NCI-H69 (cell line): ENCODE measurements around the gene GABRP.

ENCODE experiments used
- DNase-seq: peaks from one replicate; lab custom pipeline; 2025; lab: John Stamatoyannopoulos, UW

Gene GABRP

DNA sequence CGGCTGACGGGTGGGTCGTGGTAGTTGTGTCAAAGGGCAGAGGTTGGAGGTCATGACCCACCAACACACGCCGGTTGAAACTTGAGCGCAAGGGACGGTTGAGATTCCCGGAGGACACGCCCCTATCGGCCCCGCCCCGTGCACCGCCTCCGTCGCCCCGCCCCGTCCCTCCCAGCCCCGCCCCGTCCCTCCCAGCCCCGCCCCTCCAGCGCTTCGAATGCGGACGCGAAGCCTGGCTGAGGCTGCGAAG lies 78.1 kb downstream of the GABRP start:
- no peak for DNase-seq

DNA sequence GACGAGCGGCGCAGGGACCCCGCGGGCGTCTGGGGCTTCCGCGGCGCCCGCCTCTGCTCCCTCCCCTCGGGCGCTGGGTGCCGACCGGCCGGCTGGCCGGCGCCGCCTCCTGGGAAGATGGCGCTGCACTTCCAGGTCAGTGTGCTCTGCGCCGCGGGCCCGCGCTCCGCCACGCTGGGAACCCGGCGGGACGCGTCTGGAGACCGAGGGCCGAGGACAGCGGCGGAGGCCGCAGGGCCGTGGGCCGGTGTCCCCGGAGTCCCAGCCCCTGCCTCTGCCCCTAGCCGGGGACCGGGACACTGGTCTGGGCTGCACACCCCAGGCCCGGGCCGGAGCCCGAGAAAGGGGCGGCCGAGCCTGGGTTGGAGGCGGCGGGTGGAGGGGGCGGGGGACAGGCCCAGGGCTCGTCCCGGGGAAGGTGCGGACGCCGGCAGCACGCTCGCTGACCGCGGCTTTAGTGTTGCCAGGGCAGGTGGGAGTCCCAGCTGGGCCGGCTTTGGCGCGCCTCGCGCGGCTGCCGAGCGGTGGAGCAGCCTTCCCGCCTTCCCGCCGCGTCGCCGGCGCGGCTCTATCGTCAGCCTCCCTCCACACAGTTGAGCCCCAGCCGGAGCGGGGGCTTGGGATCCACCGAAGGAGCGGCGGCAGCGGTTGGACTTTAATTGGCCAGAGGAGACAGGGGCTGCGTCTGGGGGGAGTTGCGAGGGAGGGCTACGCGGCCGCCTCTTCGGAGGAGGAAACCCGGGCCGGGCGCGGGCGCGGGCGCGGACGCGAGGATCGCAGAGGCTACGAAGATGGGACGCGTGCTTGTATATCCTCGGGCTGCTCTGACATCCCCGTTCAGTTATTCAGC lies 78.6 kb downstream of the GABRP start, which contains the start of gene RANBP17:
TSS of gene RANBP17 (plus strand) at position 102 of the 850 bp plus-strand sequence.
- peak; percentile 92 for DNase-seq

DNA sequence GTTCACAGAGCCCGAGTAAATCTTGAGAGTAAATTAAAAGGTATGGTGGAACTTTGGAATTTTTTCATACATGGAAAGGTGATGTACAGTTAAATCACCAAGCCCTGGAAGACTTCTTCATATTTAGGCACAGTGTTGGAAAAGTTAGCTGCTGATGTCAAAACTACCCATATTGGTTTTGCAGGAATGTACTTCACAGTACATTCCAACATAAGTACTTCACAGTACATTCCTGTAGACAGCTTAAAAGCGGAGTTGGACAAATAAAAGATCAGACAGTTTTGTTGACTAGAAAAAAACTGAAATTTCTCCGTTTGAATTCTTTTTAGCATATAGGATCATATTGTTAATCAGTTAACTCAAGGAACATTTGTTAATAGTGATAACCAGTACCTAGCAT lies 80.1 kb downstream of the GABRP start:
- no peak for DNase-seq
